Neural progenitor cell (in vitro differentiated cells): ENCODE data around the gene PSMB3.

Source experiments
- CTCF ChIP-seq: fragments of 200-600 bp; sonication (generic); IDR thresholded peaks from 2 replicates; pipeline ENCODE4 v1.5.1; 2017; ENCODE audit warnings: antibody characterized with exemption, mild to moderate bottlenecking
- EZH2 ChIP-seq: fragments of 200-600 bp; sonication (generic); IDR thresholded peaks from 2 replicates; pipeline ENCODE4 v1.6.1; 2017; ENCODE audit warnings: antibody characterized with exemption, mild to moderate bottlenecking, moderate library complexity
- EZH2phosphoT487 ChIP-seq: fragments of 200-600 bp; sonication (generic); IDR thresholded peaks from 2 replicates; pipeline ENCODE4 v1.6.1; 2017; ENCODE audit warnings: antibody characterized with exemption

- no peak for TF ChIP-seq EZH2
- no peak for TF ChIP-seq CTCF
- TF ChIP-seq EZH2phosphoT487: no peak
Measured at GRCh38 chr17:38707678-38708351, 44.7 kb upstream of the PSMB3 start.
